HG02884 (cell line): ENCODE measurements around the gene CUL1.

Source experiments
- ATAC-seq: cut with Tn5 transposase; IDR thresholded peaks from one replicate; pipeline ENCODE4 v1.9.1; 2021; ENCODE audit warnings: mild to moderate bottlenecking, moderate library complexity; ENCODE audit not compliant: unreplicated experiment

The CUL1 gene

GRCh38 chr7:148698397-148699023 lies at the start of gene CUL1:
CUL1 (plus strand) TSS chr7:148698903; CDS start chr7:148730123, 31,220 bp downstream.
- ATAC-seq = peak; percentile 53

DNA sequence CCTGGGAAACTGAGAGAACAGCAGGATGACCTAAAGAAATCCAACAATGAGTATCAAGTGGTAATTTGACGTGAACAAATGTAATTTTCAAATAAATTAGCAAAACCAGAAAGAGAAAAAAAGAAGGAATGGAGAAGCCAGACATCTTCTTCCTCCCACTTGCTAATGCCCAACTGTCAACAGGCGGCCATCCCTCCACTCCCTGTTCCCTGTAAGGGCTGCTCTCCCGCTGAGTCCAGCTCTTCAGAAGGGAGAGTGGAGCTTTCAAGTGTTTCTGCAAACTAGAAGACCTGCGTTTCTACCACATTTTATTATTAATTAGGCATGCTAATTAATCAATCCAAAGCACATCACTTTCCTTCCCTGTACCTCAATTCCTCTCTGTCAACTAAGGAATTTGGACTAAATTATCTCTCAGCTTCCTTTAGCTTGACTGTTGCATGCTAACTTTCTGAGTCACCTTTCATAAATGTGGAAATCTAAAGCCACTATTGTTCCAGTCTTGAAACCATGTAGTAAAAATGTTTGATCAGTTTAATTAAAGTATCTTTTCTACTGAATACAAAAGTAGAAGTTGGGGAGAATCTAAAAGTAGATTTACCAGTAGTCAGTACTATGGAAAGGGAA lies 48.4 kb upstream of the CUL1 start:
- ATAC-seq = no peak

- no peak for ATAC-seq
Observed at GRCh38 chr7:148652773-148653172, 45.9 kb upstream of the CUL1 start.

DNA sequence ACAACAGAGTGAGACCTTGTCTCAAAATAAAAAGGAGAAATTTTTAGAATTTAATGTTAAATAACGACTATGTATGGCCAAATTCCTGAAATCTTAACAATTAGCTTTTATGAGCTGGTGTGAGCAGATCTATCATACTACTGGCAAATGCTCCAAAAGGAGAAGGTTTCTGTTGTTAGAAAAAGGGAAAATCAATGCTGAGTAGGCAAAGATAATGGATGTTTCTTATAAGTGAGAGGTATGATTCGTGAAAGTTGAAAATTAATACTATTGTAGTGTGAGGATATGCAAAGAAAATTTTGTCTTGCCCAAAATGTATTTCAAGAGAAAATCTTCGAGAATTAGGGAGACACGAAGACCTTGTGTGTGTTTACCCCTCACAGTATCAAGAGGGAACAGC lies 40.8 kb upstream of the CUL1 start:
- ATAC-seq = no peak

GRCh38 chr7:148661471-148661870 lies 37.2 kb upstream of the CUL1 start:
- no peak for ATAC-seq

DNA sequence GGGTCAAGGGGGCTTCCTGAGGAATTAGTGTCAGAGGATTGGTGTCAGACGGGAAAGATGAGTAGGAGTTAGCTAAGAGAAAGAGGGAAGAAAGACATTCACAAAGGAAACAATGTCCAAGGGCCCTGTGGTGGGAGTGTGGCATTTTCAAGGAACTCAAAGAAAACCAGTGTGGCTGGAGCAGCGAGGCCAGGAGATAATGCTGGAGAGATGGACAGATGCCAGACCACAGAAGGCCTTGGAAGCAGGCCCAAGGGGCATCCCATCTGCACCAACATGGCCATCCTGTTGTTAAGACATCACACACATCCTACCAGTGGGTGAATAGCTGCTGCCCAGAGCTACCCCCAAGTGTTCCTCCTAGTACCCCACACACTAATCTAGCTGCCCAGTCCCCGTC lies 36.1 kb upstream of the CUL1 start:
- ATAC-seq = no peak

GRCh38 chr7:148664324-148664723 lies 34.4 kb upstream of the CUL1 start:
- no peak for ATAC-seq

- no peak for ATAC-seq
Observed at GRCh38 chr7:148665221-148665620, 33.5 kb upstream of the CUL1 start.

DNA sequence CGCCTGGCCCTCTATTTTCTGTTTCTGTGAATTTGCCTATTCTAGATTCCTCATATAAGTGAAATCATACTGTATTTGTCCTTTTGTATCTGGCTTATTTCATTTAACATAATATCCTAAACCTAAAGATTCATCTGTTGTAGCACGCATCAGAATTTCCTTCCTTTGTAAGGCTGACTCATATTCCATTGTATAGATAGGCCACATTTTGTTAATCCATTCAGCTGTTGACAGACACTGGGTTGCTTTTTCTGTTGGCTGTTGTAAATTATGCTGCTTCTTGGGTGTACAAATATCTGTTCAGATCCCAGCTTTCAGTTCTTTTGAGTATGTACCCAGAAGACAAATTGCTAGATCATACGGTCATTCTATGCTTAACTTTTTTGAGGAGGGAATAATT lies 28.8 kb upstream of the CUL1 start:
- no peak for ATAC-seq

DNA sequence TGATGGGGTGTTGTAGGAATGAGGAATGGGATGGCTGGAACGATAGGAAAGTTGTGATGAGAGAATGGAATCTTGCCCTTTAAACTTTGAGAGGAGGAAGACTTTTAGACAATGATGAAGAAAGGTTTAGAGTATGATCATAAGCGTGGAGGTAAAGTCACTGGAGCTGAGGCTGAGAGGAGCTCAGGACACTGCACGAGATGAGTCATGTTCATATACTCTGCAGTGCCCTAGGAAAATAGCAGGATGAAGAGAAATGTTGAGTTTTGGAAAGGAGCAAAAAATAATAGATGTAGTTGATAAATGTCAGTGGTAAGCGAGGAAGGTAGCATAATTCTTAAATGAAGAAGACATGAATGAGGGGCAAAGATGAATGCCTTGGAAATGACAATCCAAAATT lies 28.3 kb upstream of the CUL1 start:
- ATAC-seq = no peak

DNA sequence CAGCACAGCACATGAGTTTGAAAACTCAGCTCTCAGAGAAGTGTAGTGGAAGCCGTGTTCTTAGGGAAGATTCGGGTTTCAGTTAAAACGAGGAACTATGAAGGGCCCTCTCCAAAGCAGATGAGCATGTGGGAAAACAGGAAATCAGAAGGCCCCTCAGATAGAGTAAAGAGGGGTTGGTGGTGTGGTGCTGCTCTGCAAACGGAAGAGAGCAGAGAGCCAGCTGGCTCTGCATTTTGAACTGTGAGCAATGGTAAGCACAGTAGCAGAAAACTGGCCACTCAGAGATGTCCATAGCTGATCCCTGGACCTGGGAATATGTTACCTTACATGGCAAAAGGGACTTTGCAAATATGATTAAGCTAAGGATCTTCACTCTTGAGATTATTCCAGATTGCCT lies 27.9 kb upstream of the CUL1 start:
- no peak for ATAC-seq

- no peak for ATAC-seq
Observed at GRCh38 chr7:148672041-148672440, 26.7 kb upstream of the CUL1 start.

- ATAC-seq = no peak
Observed at GRCh38 chr7:148674689-148675088, 24.0 kb upstream of the CUL1 start.

DNA sequence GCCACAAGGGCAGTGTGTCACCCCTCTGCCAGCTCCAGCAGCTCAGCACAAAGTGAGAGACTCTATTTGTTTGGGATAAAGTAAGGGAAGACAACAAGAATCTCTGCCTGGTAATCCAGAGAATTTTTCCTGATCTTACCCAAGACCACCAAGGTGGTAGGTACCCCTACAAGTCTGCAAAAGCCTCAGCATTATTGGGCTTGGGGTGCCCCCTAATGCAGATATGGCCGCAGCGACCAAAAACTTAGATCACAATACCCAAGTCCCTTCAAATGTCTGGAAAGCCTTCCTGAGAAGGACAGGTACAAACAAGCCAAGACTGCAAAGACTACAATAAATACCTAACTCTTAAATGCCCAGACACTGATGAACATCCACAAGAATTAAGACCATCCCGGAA lies 22.4 kb upstream of the CUL1 start:
- no peak for ATAC-seq

- ATAC-seq = no peak
Observed at GRCh38 chr7:148681821-148682220, 16.9 kb upstream of the CUL1 start.

DNA sequence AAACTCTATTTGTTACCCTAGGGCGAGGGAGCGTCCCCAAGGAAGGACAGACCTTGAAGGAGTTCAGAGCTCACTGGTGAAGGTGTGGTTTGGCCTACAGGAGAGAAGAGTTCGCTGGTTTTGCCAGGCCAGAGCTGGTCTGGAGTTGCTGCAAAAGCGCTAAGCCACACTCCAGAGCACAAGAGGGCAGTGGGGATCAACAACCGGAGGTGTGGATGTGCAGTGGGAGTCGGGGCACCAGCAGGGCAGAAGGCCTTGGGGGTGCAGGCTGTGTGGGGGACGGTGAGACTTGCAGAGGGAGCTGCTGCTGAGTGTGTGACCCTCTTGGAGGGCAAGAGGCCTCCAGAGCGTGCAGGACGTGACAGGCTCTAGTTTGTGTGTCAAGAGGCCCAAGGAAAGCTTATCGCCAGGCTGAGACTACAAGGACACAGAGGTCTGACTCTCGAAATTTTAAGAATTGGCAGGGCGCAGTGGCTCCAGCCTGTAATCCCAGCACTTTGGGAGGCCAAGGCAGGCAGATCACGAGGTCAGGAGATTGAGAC lies 14.3 kb upstream of the CUL1 start:
- ATAC-seq = no peak

GRCh38 chr7:148686312-148686937 lies 12.3 kb upstream of the CUL1 start:
- no peak for ATAC-seq

DNA sequence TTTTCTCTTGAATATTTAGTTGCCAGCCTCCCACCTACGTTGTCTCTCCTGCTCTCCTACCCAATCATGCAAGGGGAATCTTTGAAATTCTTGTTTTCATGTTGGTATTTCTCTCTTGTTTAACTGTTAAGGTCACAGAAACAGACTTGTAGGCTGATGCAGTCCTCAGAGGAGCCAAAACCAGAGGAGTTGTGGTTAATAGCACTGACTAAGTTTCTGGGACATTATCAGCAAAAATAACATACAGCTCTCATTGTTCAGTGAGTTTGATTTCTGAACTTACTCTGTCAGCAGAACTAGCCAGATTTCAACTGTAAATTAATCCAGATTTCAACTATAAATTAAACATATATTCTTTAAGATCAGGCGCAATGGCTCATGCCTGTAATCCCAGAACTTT lies 11.1 kb upstream of the CUL1 start:
- ATAC-seq = no peak

- no peak for ATAC-seq
Observed at GRCh38 chr7:148688526-148688925, 10.2 kb upstream of the CUL1 start.

GRCh38 chr7:148693651-148694050 lies 5.1 kb upstream of the CUL1 start:
- no peak for ATAC-seq

DNA sequence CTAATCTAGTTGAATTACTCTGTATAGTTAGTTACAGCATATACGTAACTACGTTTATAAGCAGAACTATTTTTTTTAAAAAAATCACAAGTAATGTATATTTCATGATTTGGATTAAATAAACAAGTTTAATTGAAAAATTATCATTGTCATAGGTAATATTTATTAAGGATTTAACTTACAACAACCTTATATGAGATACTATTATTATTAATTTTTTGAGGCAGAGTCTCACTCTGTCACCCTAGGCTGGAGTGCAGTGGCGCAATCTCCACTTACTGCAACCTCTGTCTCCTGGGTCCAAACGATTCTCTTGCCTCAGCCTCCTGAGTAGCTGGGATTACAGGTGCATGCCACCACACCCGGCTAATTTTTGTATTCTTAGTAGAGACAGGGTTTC lies 4.1 kb upstream of the CUL1 start:
- no peak for ATAC-seq

DNA sequence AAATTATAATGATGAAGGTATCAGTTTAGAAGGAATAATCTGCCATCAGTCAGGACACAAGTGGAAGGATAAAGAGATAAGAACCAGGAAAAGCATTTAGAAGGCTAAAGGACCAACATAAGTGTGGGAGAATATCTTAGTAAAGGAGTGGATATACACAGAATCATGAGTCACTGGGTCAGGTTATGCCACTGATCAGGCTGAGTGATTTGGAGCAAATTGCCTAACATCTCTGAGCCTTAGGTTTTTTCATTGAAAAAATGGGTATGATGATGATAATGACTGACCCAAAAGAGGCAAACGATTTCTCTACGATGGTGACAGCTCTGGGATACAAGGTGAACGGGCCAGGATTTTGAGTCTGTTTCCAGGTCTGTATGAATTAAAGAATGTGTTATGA lies 2.8 kb upstream of the CUL1 start:
- ATAC-seq = no peak
